Omental fat pad (tissue), 4 donors: Measurements from ENCODE around the gene KRTAP12-3. TPM values are rescaled to one million over a fixed set of nuclear protein-coding genes. Genes with fewer than 3 reads are reported as not detected.
"Not testable (repeated sequence)": the region's sequence is repeated elsewhere in the genome, so short reads cannot be mapped to it uniquely, and the experiment has no call there.

Experiments
- ATAC-seq: fragments of 150-250 bp; one replicate; pipeline ENCODE4 v1.9.1; 2016; ENCODE audit warnings: mild to moderate bottlenecking, moderate library complexity; ENCODE audit not compliant: low FRiP score
- DNase-seq: peaks from one replicate; pipeline ENCODE4 v3.0.0-alpha.2; 2019; ENCODE audit warnings: low spot score
- total RNA-seq, 4 donors: library from RNA; depleted of rRNA; stranded (reverse); fragments of >200 nt; gene quantifications; one replicate each; pipeline ENCODE4 v1.1.0, GENCODE V29; 2016
- TF ChIP-seq, protein P1 (sequence below), 3 donors: fragments of 450-650 bp; IDR thresholded peaks; one replicate each; pipeline ENCODE4 v1.5.1; 2016 to 2017; ENCODE audit warnings: antibody characterized with exemption in 3 of 3, mild to moderate bottlenecking in 3 of 3, moderate library complexity in 2 of 3

The KRTAP12-3 gene
- total RNA-seq, 4 donors from 2014 or later = not detected

DNA sequence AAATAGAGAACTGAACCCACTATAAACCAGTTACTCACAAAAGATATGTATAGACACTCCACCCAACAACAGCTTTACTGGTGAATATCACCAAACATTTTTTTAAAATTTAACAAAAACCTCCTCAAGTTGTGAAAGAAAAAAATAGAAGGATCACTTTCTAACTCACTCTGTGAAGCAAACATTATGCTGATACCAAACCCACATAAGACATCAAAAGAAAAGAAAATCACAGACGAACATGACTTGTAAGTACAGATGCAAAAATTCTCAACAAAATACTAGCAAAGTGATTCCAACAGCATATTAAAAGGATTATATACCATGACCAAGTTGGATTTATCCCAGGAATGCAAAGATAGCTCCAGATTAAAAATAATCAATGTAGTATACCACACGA lies 34.0 kb downstream of the KRTAP12-3 start:
- DNase-seq (no peak), ATAC-seq (no peak)
- TF ChIP-seq, protein P1, sequence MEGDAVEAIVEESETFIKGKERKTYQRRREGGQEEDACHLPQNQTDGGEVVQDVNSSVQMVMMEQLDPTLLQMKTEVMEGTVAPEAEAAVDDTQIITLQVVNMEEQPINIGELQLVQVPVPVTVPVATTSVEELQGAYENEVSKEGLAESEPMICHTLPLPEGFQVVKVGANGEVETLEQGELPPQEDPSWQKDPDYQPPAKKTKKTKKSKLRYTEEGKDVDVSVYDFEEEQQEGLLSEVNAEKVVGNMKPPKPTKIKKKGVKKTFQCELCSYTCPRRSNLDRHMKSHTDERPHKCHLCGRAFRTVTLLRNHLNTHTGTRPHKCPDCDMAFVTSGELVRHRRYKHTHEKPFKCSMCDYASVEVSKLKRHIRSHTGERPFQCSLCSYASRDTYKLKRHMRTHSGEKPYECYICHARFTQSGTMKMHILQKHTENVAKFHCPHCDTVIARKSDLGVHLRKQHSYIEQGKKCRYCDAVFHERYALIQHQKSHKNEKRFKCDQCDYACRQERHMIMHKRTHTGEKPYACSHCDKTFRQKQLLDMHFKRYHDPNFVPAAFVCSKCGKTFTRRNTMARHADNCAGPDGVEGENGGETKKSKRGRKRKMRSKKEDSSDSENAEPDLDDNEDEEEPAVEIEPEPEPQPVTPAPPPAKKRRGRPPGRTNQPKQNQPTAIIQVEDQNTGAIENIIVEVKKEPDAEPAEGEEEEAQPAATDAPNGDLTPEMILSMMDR (IDR thresholded peaks at IDR 0.05) = no peak

DNA sequence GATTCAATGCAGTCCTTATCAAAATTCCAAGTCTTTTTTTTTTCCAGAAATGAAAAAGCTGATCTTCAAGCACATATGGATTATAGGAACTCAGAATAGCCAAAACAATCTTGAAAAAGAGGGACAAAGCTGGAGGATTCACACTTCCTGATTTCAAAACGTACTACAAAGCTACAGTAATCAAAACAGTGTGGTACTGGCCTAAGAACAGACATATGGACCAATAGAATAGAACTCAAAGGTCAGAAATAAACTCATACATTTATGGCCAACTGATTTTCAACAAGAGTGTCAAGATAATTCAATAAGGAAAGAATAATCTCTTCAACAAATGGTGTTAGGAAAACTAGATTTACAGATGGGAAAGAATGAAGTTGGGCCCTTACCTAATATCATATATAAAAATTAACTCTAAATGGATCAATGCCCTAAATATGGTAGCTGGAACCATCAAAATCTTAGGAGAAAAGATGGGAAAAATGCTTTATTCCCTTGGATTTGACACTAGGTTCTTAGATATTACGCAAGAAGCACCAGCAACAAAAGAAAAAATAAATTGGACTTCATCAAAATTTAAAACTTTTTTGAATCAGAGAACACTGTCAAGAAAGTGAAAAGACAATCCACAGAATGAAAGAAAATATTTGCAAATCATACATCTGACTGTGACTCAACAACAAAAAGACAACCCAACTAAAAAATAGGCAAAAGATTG lies 35.2 kb downstream of the KRTAP12-3 start:
- TF ChIP-seq, protein P1 (IDR thresholded peaks at IDR 0.05) = no peak
- no peak for ATAC-seq
- no peak for DNase-seq

DNA sequence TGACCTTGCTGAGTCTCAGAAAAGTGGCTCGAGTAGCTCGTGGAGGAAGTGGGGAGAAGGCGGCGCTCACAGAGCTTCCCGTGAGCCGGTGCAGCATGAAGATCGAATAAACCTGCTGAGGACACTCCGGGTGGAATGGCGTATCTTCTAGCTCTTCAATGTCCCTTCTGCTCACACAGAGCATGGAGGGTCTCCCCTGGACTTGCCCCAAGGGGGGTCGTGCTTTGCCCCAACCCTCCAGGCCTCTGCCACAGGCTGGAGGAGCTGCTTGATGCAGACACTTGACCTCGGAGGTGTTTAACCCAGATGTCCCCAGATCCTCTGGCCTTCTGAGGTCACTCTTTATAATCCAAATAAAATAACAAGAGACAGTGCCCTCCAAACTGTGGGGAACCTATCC lies 37.0 kb downstream of the KRTAP12-3 start:
- TF ChIP-seq, protein P1 (IDR thresholded peaks at IDR 0.05) = no peak
- DNase-seq (no peak), ATAC-seq (no peak)

DNA sequence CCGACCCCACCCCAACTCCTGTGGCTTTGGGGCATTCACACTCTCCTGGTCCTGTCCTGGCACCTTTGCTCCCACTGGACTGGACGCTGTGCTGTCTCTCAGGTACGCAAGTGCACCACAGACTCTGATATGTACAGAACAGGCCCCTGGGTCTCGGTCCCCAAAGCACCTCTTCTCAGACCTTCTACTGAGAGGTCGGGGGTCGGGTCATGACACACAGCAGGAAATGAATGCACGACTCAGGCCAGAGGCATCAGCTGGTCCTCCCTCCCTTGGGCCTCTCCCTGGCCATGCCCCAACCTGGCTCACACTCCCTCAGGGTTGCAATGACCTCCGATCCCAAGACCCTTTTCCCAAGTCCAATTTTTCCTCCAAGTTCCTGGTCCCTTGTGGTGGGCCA lies 37.5 kb downstream of the KRTAP12-3 start:
- ATAC-seq (no peak), DNase-seq (no peak)
- TF ChIP-seq, protein P1 (IDR thresholded peaks at IDR 0.05) = no peak

DNA sequence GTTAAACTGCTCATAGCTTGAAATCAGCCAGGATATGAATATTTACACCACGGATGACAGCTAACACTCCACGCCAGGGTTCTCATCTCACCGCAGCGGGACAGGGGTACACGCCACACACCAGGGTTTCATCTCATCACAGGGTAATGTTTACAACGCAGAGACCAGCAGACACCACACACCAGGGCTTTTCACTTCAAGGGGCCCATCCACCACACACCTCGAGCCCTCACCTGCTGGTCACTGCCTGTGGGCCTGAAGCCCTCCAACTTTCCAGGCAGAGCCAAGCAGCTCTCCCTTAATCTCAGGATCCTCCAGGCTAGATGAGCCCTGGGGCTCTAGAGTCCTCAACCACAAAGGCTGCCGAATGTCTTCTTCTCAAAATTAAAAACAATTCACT lies 37.9 kb downstream of the KRTAP12-3 start:
- TF ChIP-seq, protein P1 (IDR thresholded peaks at IDR 0.05) = no peak
- no peak for ATAC-seq
- DNase-seq = no peak

DNA sequence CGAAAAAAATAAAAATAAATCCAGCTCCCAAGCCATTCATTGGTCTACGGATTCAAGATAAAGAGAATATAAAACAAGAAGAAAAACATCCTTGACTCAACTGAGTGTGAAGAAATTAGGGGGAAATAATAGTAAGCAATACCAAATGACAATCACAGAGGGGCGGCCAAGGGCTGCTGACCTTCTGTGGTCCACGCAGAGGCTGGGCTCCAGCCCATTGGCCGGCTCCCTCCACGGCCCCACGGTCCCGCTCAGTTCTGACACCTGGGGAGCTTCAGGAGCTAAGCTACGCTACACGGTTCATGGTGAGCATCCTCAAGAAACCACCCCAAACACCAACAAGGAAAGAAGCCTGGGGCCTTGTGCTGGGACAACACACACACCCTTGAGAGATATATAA lies 38.8 kb downstream of the KRTAP12-3 start:
- ATAC-seq (no peak), DNase-seq (no peak)
- TF ChIP-seq, protein P1 (IDR thresholded peaks at IDR 0.05) = no peak

DNA sequence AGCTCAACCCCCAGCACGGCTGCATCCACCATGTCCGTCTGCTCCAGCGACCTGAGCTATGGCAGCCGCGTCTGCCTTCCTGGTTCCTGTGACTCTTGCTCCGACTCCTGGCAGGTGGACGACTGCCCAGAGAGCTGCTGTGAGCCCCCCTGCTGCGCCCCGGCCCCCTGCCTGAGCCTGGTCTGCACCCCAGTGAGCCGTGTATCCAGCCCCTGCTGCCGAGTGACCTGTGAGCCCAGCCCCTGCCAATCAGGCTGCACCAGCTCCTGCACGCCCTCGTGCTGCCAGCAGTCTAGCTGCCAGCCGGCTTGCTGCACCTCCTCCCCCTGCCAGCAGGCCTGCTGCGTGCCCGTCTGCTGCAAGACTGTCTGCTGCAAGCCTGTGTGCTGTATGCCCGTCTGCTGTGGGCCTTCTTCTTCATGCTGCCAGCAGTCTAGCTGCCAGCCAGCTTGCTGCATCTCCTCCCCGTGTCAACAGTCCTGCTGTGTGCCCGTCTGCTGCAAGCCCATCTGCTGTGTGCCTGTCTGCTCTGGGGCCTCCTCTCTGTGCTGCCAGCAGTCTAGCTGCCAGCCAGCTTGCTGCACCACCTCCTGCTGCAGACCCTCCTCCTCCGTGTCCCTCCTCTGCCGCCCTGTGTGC lies 39.6 kb downstream of the KRTAP12-3 start, which contains the start of gene KRTAP10-12:
Gene KRTAP10-12 (plus strand): TSS at position 1 of the 639 bp plus-strand sequence. CDS start 30 bp downstream, at position 31.
- not testable (repeated sequence) for ATAC-seq, DNase-seq
